Upper lobe of right lung (tissue), 1 donor: Measurements from ENCODE around the gene AHCTF1. TPM values are rescaled to one million over a fixed set of nuclear protein-coding genes. Genes with fewer than 3 reads are reported as not detected.

ENCODE experiments used
- ATAC-seq: fragments of 200-7000 bp; cut with Tn5 transposase; one replicate; pipeline ENCODE4 v1.9.1; 2020; ENCODE audit warnings: mild to moderate bottlenecking, moderate library complexity
- DNase-seq: peaks from one replicate; pipeline ENCODE4 v3.0.0-alpha.2; 2020
- H3K27ac ChIP-seq: fragments of 200-600 bp; one replicate; pipeline ENCODE4 v1.8.0; 2022
- H3K27me3 ChIP-seq: fragments of 200-600 bp; one replicate; pipeline ENCODE4 v1.8.0; 2022; ENCODE audit warnings: mild to moderate bottlenecking
- H3K36me3 ChIP-seq: fragments of 200-600 bp; one replicate; pipeline ENCODE4 v1.8.0; 2022
- H3K4me1 ChIP-seq: fragments of 200-600 bp; one replicate; pipeline ENCODE4 v1.8.0; 2022
- H3K4me3 ChIP-seq: fragments of 200-600 bp; one replicate; pipeline ENCODE4 v1.8.0; 2022; ENCODE audit warnings: mild to moderate bottlenecking
- H3K9me3 ChIP-seq: fragments of 200-600 bp; one replicate; pipeline ENCODE4 v1.8.0; 2022
- CTCF ChIP-seq: fragments of 200-600 bp; IDR thresholded peaks from one replicate; pipeline ENCODE4 v1.8.0; 2022; ENCODE audit warnings: antibody characterized with exemption
- intact Hi-C: fragments of 100-400 bp; cut with DNase I; formaldehyde crosslinking; loops from one replicate; pipeline ENCODE4 v1.11.0; 2022
- total RNA-seq: library from RNA; stranded (reverse); fragmentation: NEBNext Ultra II Directional; extraction: Animal tissue kit (Norgen Biotek cat#: 25700); gene quantifications from one replicate; pipeline ENCODE4 v1.2.1, GENCODE V29; 2021
- donor health status: DM: no; HTN: yes; CAD: no; lungs with severe emphysema.

Gene AHCTF1
- total RNA-seq, 1 donor from 2014 or later: 28.8 TPM

DNA sequence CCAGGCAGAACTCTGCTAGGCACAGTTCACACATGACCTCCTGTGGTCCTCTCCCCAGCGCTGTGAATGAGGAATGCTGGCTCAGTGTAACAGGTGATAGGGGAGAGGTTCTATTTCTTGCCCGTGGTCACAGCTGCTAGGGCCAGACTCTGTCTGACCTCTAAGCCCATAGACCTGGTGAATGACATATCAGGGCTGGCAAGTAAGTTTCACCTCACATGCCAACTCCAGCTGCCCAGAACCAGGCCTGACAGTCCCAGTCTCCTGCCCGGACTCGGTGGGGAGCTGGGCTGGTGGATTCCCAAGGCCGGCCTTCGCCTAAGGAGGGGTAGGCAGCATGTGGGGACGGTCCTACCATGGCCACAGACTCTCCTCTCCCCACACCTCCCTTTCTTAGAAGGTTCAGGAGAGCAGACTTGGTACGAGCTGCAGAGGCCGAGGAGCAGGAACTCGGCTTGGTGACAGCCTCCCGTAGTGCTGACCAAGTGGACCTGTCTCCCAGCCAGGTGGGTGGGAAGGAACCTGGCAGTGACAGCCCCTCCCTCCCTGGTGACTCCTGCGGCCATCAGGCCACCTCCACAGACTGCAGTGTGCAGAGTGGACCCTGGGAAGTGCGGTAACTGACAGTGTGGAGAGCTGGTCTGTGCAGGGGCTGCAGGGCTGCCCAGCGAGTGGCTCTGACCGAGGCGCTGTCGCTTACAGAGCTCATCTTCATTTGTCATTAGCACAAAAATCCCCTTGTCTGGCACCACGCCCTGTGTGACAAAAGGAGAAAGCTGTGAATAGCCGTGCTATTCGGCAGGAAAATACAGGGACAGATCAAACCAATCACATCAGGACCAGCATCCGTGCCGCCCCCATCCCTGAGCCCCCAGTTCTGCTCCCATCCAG is 132.9 kb downstream of the AHCTF1 start:
- ATAC-seq: peak; percentile 5
- no peaks in the 10 kb centered on the region for H3K4me1 ChIP-seq
- no peak overlapping the region for H3K27ac ChIP-seq
- H3K36me3 ChIP-seq: no peaks in the 10 kb centered on the region
- H3K27me3 ChIP-seq: peaks cover 8% of the 10 kb centered on the region
- DNase-seq: no peak
- no peaks in the 10 kb centered on the region for H3K9me3 ChIP-seq
- no peak overlapping the region for H3K4me3 ChIP-seq
- no peak for TF ChIP-seq CTCF
- intact Hi-C loops: no loop called here

GRCh38 chr1:246798107-246798506 is 133.6 kb downstream of the AHCTF1 start:
- peaks cover 8% of the 10 kb centered on the region for H3K27me3 ChIP-seq
- ATAC-seq (no peak), DNase-seq (no peak)
- no peak overlapping the region for H3K4me3 ChIP-seq
- no peak overlapping the region for H3K27ac ChIP-seq
- H3K36me3 ChIP-seq: no peaks in the 10 kb centered on the region
- H3K4me1 ChIP-seq: no peaks in the 10 kb centered on the region
- intact Hi-C loops: no loop called here
- no peak for TF ChIP-seq CTCF
- no peaks in the 10 kb centered on the region for H3K9me3 ChIP-seq

GRCh38 chr1:246797597-246797996 is 134.2 kb downstream of the AHCTF1 start:
- TF ChIP-seq CTCF: no peak
- no peak for ATAC-seq
- Histone ChIP-seq H3K9me3 (no peaks in the 10 kb centered on the region), H3K4me1 (no peaks in the 10 kb centered on the region), H3K36me3 (no peaks in the 10 kb centered on the region), H3K4me3 (no peak overlapping the region), H3K27me3 (peaks cover 8% of the 10 kb centered on the region), H3K27ac (no peak overlapping the region)
- intact Hi-C loops: no loop called here
- no peak for DNase-seq

- no peaks in the 10 kb centered on the region for H3K36me3 ChIP-seq
- TF ChIP-seq CTCF: no peak
- intact Hi-C loops: no loop called here
- peaks cover 8% of the 10 kb centered on the region for H3K27me3 ChIP-seq
- ATAC-seq (no peak), DNase-seq (no peak)
- H3K4me1 ChIP-seq: no peaks in the 10 kb centered on the region
- no peak overlapping the region for H3K4me3 ChIP-seq
- no peak overlapping the region for H3K27ac ChIP-seq
- no peaks in the 10 kb centered on the region for H3K9me3 ChIP-seq
These were observed 134.6 kb downstream of the AHCTF1 start for GRCh38 chr1:246797157-246797556.

GRCh38 chr1:246795906-246796694 is 135.6 kb downstream of the AHCTF1 start:
- Histone ChIP-seq H3K27me3 (peaks cover 8% of the 10 kb centered on the region), H3K9me3 (no peaks in the 10 kb centered on the region), H3K27ac (no peak overlapping the region), H3K4me3 (no peak overlapping the region), H3K36me3 (no peaks in the 10 kb centered on the region), H3K4me1 (no peaks in the 10 kb centered on the region)
- intact Hi-C loops: no loop called here
- DNase-seq (no peak), ATAC-seq (no peak)
- TF ChIP-seq CTCF: no peak
